Fibroblast of the aortic adventitia (primary cell): ENCODE data around the gene SYNE1. TPM values are rescaled to one million over a fixed set of nuclear protein-coding genes. Genes with fewer than 3 reads are reported as not detected.

Experiments used
- DNase-seq: peaks from one replicate; pipeline ENCODE4 v3.0.0-alpha.2; 2010; ENCODE audit warnings: low read depth
- H3K4me3 ChIP-seq: 2 replicates; pipeline ENCODE4 v1.5.1; 2011; ENCODE audit warnings: low read depth, mild to moderate bottlenecking, control low read depth, low read length, moderate library complexity
- total RNA-seq: library from RNA; depleted of rRNA; stranded (reverse); fragments of >200 nt; gene quantifications from 2 replicates; pipeline ENCODE4 v1.2.3, GENCODE V29; 2012; ENCODE audit warnings: low replicate concordance
- TF ChIP-seq, protein P1 (sequence below): IDR thresholded peaks from 2 replicates; pipeline ENCODE4 v1.5.1; 2011; ENCODE audit warnings: mild to moderate bottlenecking, low read length, control low read depth, inconsistent platforms; ENCODE audit not compliant: insufficient read depth

Gene SYNE1
- total RNA-seq, 1 donor: 193 TPM

DNA sequence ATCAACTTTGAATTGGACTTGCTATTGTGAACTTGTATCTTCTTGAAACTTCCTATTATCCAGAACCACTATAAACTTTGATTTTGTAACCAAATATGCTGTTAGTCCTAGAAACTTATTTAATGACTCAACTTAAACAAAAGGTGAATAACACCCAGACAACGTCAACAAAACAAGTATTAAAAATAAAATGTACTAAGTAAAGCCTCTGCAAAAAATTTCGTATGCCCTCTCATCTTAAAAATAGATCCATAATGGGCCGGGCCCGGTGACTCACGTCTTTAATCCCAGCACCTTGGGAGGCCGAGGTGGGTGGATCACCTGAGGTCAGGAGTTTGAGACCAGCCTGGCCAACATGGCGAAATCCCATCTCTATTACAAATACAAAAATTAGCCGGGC lies 428.0 kb downstream of the SYNE1 start:
- DNase-seq: no peak
- TF ChIP-seq, protein P1, sequence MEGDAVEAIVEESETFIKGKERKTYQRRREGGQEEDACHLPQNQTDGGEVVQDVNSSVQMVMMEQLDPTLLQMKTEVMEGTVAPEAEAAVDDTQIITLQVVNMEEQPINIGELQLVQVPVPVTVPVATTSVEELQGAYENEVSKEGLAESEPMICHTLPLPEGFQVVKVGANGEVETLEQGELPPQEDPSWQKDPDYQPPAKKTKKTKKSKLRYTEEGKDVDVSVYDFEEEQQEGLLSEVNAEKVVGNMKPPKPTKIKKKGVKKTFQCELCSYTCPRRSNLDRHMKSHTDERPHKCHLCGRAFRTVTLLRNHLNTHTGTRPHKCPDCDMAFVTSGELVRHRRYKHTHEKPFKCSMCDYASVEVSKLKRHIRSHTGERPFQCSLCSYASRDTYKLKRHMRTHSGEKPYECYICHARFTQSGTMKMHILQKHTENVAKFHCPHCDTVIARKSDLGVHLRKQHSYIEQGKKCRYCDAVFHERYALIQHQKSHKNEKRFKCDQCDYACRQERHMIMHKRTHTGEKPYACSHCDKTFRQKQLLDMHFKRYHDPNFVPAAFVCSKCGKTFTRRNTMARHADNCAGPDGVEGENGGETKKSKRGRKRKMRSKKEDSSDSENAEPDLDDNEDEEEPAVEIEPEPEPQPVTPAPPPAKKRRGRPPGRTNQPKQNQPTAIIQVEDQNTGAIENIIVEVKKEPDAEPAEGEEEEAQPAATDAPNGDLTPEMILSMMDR: no peak
- no peak overlapping the region for H3K4me3 ChIP-seq

DNA sequence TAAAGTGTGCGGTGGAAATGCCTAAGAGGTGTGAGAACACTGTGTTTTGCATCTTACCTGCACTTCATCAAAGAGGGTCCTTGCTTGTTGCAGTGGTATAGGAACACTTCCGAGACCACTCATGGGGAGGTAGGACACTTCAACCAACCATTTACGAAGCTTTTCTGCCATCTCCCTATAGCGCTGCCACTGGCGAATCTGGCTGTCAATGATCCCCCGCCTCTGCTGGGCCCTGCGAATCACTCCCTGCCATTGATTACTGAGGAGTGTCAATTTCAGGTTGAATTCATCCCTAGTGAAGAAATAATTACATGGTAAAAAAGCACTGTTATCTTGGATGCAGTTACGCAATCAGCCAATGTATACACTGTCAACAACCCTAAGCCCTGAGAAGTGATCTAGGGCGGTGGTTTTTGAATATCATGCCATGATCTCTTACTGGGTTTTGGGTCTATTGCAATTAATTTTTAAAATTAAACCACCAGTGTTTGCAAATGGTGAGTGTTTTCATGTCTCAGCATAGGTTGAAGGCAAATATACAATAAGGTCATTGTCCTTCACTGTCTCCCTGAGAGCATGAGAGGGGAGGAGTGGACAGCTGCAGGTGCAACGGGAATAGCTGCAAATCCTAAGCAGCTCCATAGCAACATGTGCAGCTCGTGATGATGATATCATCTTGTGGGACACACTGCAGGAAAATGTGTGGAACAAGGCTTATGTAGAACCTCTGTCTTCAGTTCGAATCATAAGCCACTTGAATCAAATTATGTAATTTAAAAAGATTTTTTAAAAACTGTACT lies 429.0 kb downstream of the SYNE1 start:
- TF ChIP-seq, protein P1: no peak
- no peak for DNase-seq
- no peak overlapping the region for H3K4me3 ChIP-seq

DNA sequence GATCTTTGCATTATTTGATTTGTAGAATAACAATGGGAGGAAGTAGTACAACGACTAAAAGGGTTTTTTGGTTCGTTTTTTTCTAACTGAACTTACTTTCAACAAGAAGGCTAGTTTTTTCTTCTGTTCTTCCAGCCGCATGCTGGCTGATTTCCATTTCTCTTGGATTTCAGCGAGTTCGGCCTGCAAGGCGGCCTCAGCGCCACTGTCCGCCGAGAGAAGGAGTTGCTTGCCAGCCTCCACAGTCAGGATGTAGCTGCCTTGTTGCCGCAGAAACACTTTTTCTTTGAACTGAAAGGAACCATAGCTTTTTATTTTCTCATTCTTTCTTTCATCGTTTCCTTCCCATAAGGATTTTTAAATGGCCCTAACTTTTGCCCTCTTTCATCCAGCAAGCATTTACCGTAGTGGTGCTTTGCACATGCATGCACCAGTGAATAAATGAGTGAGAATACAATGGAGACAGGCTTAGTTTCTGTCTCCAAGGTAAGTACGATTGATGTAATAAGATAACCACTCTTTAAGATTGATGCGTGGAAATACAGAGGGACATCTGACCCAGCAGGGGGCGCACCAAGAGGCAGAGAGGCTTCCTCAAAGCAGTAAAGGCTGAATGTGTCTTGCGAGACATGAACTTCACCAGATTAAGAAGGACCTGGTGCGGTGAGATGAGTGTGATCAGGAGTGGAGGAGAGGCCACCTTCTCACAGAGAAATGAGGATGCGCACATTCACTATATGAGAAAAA lies 430.9 kb downstream of the SYNE1 start:
- TF ChIP-seq, protein P1: peak; percentile 52
- no peak overlapping the region for H3K4me3 ChIP-seq
- DNase-seq: peak; percentile 24

DNA sequence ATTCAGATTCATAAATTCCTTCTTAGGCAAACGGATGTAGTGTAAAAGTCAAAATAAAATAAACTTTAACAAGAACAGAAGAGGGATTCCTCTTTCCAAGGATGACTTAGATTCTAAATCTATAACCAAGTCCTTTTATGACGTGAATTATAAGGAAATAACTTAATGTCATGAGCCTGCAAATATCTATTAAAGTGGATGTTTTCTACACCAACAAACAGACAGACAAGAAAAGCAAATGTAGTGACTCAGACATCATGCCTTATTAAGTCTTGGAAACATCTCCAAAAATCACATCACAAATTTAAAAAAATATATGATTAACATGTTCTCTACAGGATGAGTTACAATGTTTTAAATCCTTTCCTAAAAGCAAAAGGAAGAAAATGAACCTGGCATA lies 432.6 kb downstream of the SYNE1 start:
- TF ChIP-seq, protein P1: no peak
- no peak overlapping the region for H3K4me3 ChIP-seq
- no peak for DNase-seq

DNA sequence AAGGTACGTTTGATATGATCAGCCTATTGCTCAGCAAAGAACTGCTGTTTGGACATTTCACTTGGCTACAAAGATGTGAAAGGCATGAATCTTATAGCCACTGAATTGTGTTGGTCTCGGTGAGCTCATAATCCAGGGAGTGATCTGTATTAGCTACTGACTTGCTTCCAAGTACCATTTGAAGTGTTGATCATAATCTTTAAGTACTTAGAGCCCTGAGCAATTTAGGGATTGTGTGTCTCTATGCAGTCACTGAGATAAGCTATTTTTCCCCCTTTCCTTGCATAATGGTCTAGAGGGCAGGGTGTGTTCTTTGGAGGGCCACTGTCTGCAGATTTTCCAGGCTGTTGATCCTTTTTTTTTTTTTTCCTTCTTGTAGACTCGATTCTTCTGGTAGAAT lies 436.0 kb downstream of the SYNE1 start:
- H3K4me3 ChIP-seq: no peak overlapping the region
- TF ChIP-seq, protein P1: no peak
- DNase-seq: no peak

DNA sequence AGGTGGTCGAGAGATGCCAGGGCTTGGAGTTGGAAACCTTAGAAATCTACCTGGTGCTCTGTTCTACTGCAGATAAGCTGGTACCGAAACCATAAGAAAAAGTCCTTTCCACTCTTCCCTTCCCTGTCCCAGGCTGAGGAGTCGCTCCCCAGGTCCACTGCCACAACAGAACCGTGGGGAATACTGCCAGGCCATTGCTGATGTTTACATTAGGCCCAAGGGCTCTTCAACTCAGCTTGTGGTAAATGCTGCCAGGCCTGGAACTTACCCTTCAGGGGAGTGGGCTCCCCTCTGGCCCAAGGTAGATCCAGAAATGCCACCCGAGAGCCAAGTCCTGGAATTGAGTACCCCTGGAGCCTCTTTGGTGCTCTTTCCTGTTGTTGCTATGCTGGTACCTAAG lies 441.3 kb downstream of the SYNE1 start:
- H3K4me3 ChIP-seq: no peak overlapping the region
- TF ChIP-seq, protein P1: no peak
- DNase-seq: no peak
